Body of pancreas (tissue), 4 donors: Measurements from ENCODE around the gene DGCR8. TPM values are rescaled to one million over a fixed set of nuclear protein-coding genes. Genes with fewer than 3 reads are reported as not detected.

Experiments
- ATAC-seq: fragments of 150-250 bp; one replicate; pipeline ENCODE4 v1.9.1; 2016
- DNase-seq, 4 donors: peaks; one replicate each; pipeline ENCODE4 v3.0.0-alpha.2; 2019
- H3K27ac ChIP-seq, 4 donors: fragments of 200-600 bp; sonication (generic); 1 replicate in 3 of 4; 2 replicates in 1 of 4; pipeline versions ENCODE4 v1.5.1 to v1.6.1; 2016 to 2019; ENCODE audit warnings: mild to moderate bottlenecking in 1 of 4, mixed read lengths in 1 of 4, moderate library complexity in 1 of 4
- H3K27me3 ChIP-seq, 2 donors: fragments of 200-600 bp; sonication (generic); one replicate each; pipeline ENCODE4 v1.6.0; 2016; ENCODE audit warnings: mild to moderate bottlenecking in 1 of 2
- H3K36me3 ChIP-seq, 2 donors: fragments of 200-600 bp; sonication (generic); replicated peaks in 1 of 2; 2 replicates each; pipeline ENCODE4 v1.5.1; 2016; ENCODE audit warnings: low read depth in 2 of 2; ENCODE audit not compliant: insufficient read depth in 1 of 2
- H3K4me1 ChIP-seq: fragments of 200-600 bp; sonication (generic); one replicate; pipeline ENCODE4 v1.6.0; 2016
- H3K4me3 ChIP-seq, 2 donors: fragments of 200-600 bp; sonication (generic); 1 replicate in 1 of 2; 2 replicates in 1 of 2; pipeline ENCODE4 v1.5.1; 2016 to 2019
- H3K9me3 ChIP-seq, 3 donors: fragments of 200-600 bp; sonication (generic); 1 replicate in 2 of 3; 2 replicates in 1 of 3; pipeline ENCODE4 v1.5.1; 2016
- CTCF ChIP-seq, 7 experiments: fragments of 450-650 bp in 4 of 7; fragments of 200-600 bp in 3 of 7; sonication (generic) in 3 of 7; IDR thresholded peaks; one replicate each; pipeline ENCODE4 v1.5.1; 2016 to 2019; ENCODE audit warnings: antibody characterized with exemption in 7 of 7
- POLR2A ChIP-seq, 3 donors: fragments of 450-650 bp; IDR thresholded peaks; one replicate each; pipeline ENCODE4 v1.6.1; 2016; ENCODE audit warnings: antibody characterized with exemption in 3 of 3, mild to moderate bottlenecking in 2 of 3
- WGBS, 2 donors: methylation state at CpG; one replicate each; pipeline ENCODE4 v1.1.5; 2017; 5-methylcytosine and 5-hydroxymethylcytosine counted together
- intact Hi-C: fragments of 100-400 bp; cut with DNase I; formaldehyde crosslinking; loops from one replicate; pipeline ENCODE4 v1.15.1; 2023
- total RNA-seq, 2 donors: library from RNA; depleted of rRNA; stranded (reverse); fragments of >200 nt; gene quantifications; one replicate each; pipeline ENCODE4 v1.1.0, GENCODE V29; 2016

Gene DGCR8
- total RNA-seq, 2 donors from 2014 or later: 25.7 to 53.4 TPM

- no peaks in the 10 kb centered on the region for H3K36me3 ChIP-seq
- no peak overlapping the region for H3K4me3 ChIP-seq
- no peak for TF ChIP-seq CTCF (IDR thresholded peaks at IDR 0.05)
- TF ChIP-seq POLR2A (IDR thresholded peaks at IDR 0.05): no peak
- intact Hi-C loops: no loop called here
- ATAC-seq (no peak), DNase-seq (peak in 3 of 4 donors; percentile 25 to 39 (median 37))
- WGBS, 2 donors: 77% methylated on average over 3 of the region's 3 CpGs; no CpG with 5 or more reads in 1 of the 2 donors
- no peaks in the 10 kb centered on the region for H3K9me3 ChIP-seq
- peaks cover 43% of the 10 kb centered on the region for H3K4me1 ChIP-seq
- no peaks in the 10 kb centered on the region for H3K27me3 ChIP-seq
- H3K27ac ChIP-seq: peak overlapping the region in 3 of 4 donors; percentile 81 to 94 (median 94)
These were observed 50.3 kb downstream of the DGCR8 start for GRCh38 chr22:20130319-20130718.

GRCh38 chr22:20130731-20131596 is 50.9 kb downstream of the DGCR8 start:
- Histone ChIP-seq H3K4me1 (peaks cover 44% of the 10 kb centered on the region), H3K9me3 (no peaks in the 10 kb centered on the region), H3K36me3 (no peaks in the 10 kb centered on the region), H3K27ac (peak overlapping the region; percentile 81 to 94 (median 88)), H3K27me3 (no peaks in the 10 kb centered on the region), H3K4me3 (peak overlapping the region; percentile 70 to 72)
- 6 to 31% methylated on average over 4 to 55 of the region's 70 CpGs for WGBS, 2 donors
- ATAC-seq (peak; percentile 86), DNase-seq (peak; percentile 83 to 88 (median 87))
- intact Hi-C loops: no loop called here
- TF ChIP-seq CTCF (IDR thresholded peaks at IDR 0.05) (no peak), POLR2A (IDR thresholded peaks at IDR 0.05) (peak in 2 of 3 donors; percentile 46 to 49)

GRCh38 chr22:20131597-20131858 is 51.5 kb downstream of the DGCR8 start, which contains the start of gene ZDHHC8:
Gene ZDHHC8 (plus strand): TSS chr22:20131804. CDS start chr22:20131948, 144 bp downstream.
- intact Hi-C loops: no loop called here
- no peaks in the 10 kb centered on the region for H3K27me3 ChIP-seq
- no peak for TF ChIP-seq CTCF (IDR thresholded peaks at IDR 0.05)
- no peak for TF ChIP-seq POLR2A (IDR thresholded peaks at IDR 0.05)
- H3K27ac ChIP-seq: peak within 1 kb of the TSS; percentile 81 to 94 (median 88)
- DNase-seq: peak in 3 of 4 donors; percentile 39 to 56 (median 40)
- H3K9me3 ChIP-seq: no peaks in the 10 kb centered on the region
- ATAC-seq: peak; percentile 81
- peaks cover 47% of the 10 kb centered on the region for H3K4me1 ChIP-seq
- H3K36me3 ChIP-seq: no peaks in the 10 kb centered on the region
- H3K4me3 ChIP-seq: peak within 1 kb of the TSS; percentile 70 to 72
- WGBS, 2 donors: 0% methylated on average over 6 of the region's 43 CpGs; no CpG with 5 or more reads in 1 of the 2 donors

GRCh38 chr22:20131859-20132685 is 52.0 kb downstream of the DGCR8 start:
- TF ChIP-seq POLR2A (IDR thresholded peaks at IDR 0.05) (no peak), CTCF (IDR thresholded peaks at IDR 0.05) (no peak)

More at GRCh38 chr22:20131859-20132685, 52.0 kb downstream of the DGCR8 start:
- DNase-seq (peak; percentile 40 to 43 (median 41)), ATAC-seq (peak; percentile 16)
- intact Hi-C loops: no loop called here
- H3K27me3 ChIP-seq: no peaks in the 10 kb centered on the region
- WGBS, 2 donors: 0 to 1% methylated on average over 1 to 59 of the region's 72 CpGs
- peaks cover 47% of the 10 kb centered on the region for H3K4me1 ChIP-seq
- H3K27ac ChIP-seq: peak overlapping the region in 3 of 4 donors; percentile 57 to 80 (median 72)
- peak overlapping the region; percentile 14 to 40 for H3K4me3 ChIP-seq
- H3K36me3 ChIP-seq: no peaks in the 10 kb centered on the region
- H3K9me3 ChIP-seq: no peaks in the 10 kb centered on the region
